ENCODE data around the gene CCSAP.
"Not testable (repeated sequence)": the region's sequence is repeated elsewhere in the genome, so short reads cannot be mapped to it uniquely, and the experiment has no call there.

The CCSAP gene

GRCh38 chr1:229325401-229325800 lies 17.4 kb downstream of the CCSAP start:
- DNase-seq, result no peak

GRCh38 chr1:229323885-229324553 lies 18.8 kb downstream of the CCSAP start:
- DNase-seq, result no peak

- DNase-seq, result no peak
Observed at GRCh38 chr1:229323201-229323600, 19.6 kb downstream of the CCSAP start.

GRCh38 chr1:229319487-229319886 lies 23.4 kb downstream of the CCSAP start:
- DNase-seq, result no peak

- no peak for DNase-seq
Observed at GRCh38 chr1:229318056-229318455, 24.8 kb downstream of the CCSAP start.

GRCh38 chr1:229316166-229316565 lies 26.7 kb downstream of the CCSAP start:
- DNase-seq, result no peak

- DNase-seq, result no peak
Observed at GRCh38 chr1:229310833-229311232, 32.0 kb downstream of the CCSAP start.

- DNase-seq, result no peak
Observed at GRCh38 chr1:229309684-229310083, 33.2 kb downstream of the CCSAP start.

GRCh38 chr1:229309074-229309473 lies 33.8 kb downstream of the CCSAP start:
- DNase-seq, result no peak

GRCh38 chr1:229305392-229305791 lies 37.5 kb downstream of the CCSAP start:
- no peak for DNase-seq

- DNase-seq, result no peak
Observed at GRCh38 chr1:229303855-229304254, 39.0 kb downstream of the CCSAP start.

GRCh38 chr1:229302740-229303139 lies 40.1 kb downstream of the CCSAP start:
- no peak for DNase-seq

GRCh38 chr1:229300099-229300757 lies 42.6 kb downstream of the CCSAP start:
- no peak for DNase-seq

GRCh38 chr1:229298887-229299503 lies 43.9 kb downstream of the CCSAP start:
- no peak for DNase-seq

- no peak for DNase-seq
Observed at GRCh38 chr1:229298420-229298819, 44.4 kb downstream of the CCSAP start.

GRCh38 chr1:229297746-229298145 lies 45.1 kb downstream of the CCSAP start:
- no peak for DNase-seq

- no peak for DNase-seq
Observed at GRCh38 chr1:229296541-229296941, 46.3 kb downstream of the CCSAP start.

GRCh38 chr1:229295745-229296144 lies 47.1 kb downstream of the CCSAP start:
- no peak for DNase-seq

GRCh38 chr1:229293528-229294204 lies 49.2 kb downstream of the CCSAP start:
- DNase-seq, result no peak

- DNase-seq, result not testable (repeated sequence)
Observed at GRCh38 chr1:229291686-229292085, 51.2 kb downstream of the CCSAP start.

GRCh38 chr1:229288516-229288915 lies 54.3 kb downstream of the CCSAP start:
- no peak for DNase-seq

GRCh38 chr1:229287267-229287666 lies 55.6 kb downstream of the CCSAP start:
- DNase-seq, result no peak

- DNase-seq, result no peak
Observed at GRCh38 chr1:229286099-229286766, 56.6 kb downstream of the CCSAP start.

Data from activated effector memory CD4-positive, alpha-beta T cell treated with Interleukin-2 at 50 U/mL for 16 hours (primary cell).